HG02588 (cell line): ENCODE results near the gene ERF.

Source experiments
- ATAC-seq: cut with Tn5 transposase; IDR thresholded peaks from one replicate; pipeline ENCODE4 v1.9.1; 2021; ENCODE audit warnings: mild to moderate bottlenecking, moderate library complexity; ENCODE audit not compliant: unreplicated experiment

The ERF gene

GRCh38 chr19:42254089-42254849, 659 bp downstream of the ERF start:
- ATAC-seq = peak; percentile 28

- peak; percentile 7 for ATAC-seq
These were observed 1.5 kb downstream of the ERF start for GRCh38 chr19:42253245-42254088.

GRCh38 chr19:42252365-42253244, 2.3 kb downstream of the ERF start:
- ATAC-seq = no peak

GRCh38 chr19:42251572-42252358, 3.2 kb downstream of the ERF start:
- no peak for ATAC-seq

GRCh38 chr19:42250666-42251531, 4.0 kb downstream of the ERF start:
- ATAC-seq = no peak

GRCh38 chr19:42250183-42250665, 4.7 kb downstream of the ERF start:
- ATAC-seq = no peak

GRCh38 chr19:42249769-42250168, 5.2 kb downstream of the ERF start:
- ATAC-seq = no peak

- no peak for ATAC-seq
These were observed 5.7 kb downstream of the ERF start for GRCh38 chr19:42249149-42249750.

- ATAC-seq = no peak
These were observed 6.4 kb downstream of the ERF start for GRCh38 chr19:42248270-42249148.

- ATAC-seq = no peak
These were observed 7.2 kb downstream of the ERF start for GRCh38 chr19:42247640-42248199.

- no peak for ATAC-seq
These were observed 7.8 kb downstream of the ERF start for GRCh38 chr19:42246922-42247639.

GRCh38 chr19:42246143-42246921, 8.6 kb downstream of the ERF start:
- ATAC-seq = no peak

GRCh38 chr19:42245231-42245630, 9.7 kb downstream of the ERF start:
- ATAC-seq = no peak

GRCh38 chr19:42244347-42245220, 10.3 kb downstream of the ERF start:
- ATAC-seq = peak; percentile 24
